Mucosa of descending colon (tissue), 3 donors: ENCODE measurements around the gene TMEM250. TPM values are rescaled to one million over a fixed set of nuclear protein-coding genes. Genes with fewer than 3 reads are reported as not detected.

ENCODE experiments used
- ATAC-seq: fragments of 200-7000 bp; cut with Tn5 transposase; one replicate; pipeline ENCODE4 v1.9.1; 2020; ENCODE audit warnings: mild to moderate bottlenecking, moderate library complexity
- DNase-seq, 3 donors: peaks; one replicate each; pipeline ENCODE4 v3.0.0-alpha.2; 2020
- H3K36me3 ChIP-seq: fragments of 200-600 bp; one replicate; pipeline ENCODE4 v1.8.0; 2021; ENCODE audit warnings: low read depth, mild to moderate bottlenecking
- H3K4me1 ChIP-seq: fragments of 200-600 bp; one replicate; pipeline ENCODE4 v1.8.0; 2021; ENCODE audit warnings: low read depth, mild to moderate bottlenecking
- H3K4me3 ChIP-seq: fragments of 200-600 bp; one replicate; pipeline ENCODE4 v1.8.0; 2021; ENCODE audit warnings: mild to moderate bottlenecking
- H3K9me3 ChIP-seq: fragments of 200-600 bp; one replicate; pipeline ENCODE4 v1.8.0; 2021; ENCODE audit warnings: mild to moderate bottlenecking
- CTCF ChIP-seq: fragments of 200-600 bp; IDR thresholded peaks from one replicate; pipeline ENCODE4 v1.8.0; 2022; ENCODE audit warnings: antibody characterized with exemption, mild to moderate bottlenecking
- intact Hi-C, 2 donors: fragments of 100-400 bp; cut with DNase I in 1 of 2; cut with micrococcal nuclease in 1 of 2; formaldehyde crosslinking; loops; one replicate each; pipeline versions ENCODE4 v1.11.0 to v1.11.1; 2022; cut with DNase I, micrococcal nuclease
- total RNA-seq, 3 donors: library from RNA; stranded (reverse); fragmentation: NEBNext Ultra II Directional in 2 of 3; extraction: Animal tissue kit (Norgen Biotek cat#: 25700) in 2 of 3; gene quantifications; one replicate each; pipeline versions ENCODE4 v1.2.1 to v1.2.4, GENCODE V29; 2021 to 2023
- donor health status: DM: no; HTN: no; CAD: no; lungs with moderate emphysema.
- donor health status: DM: no; HTN: no; CAD: no.
- donor health status: DM: no; HTN: yes; CAD: no.

Gene TMEM250
- total RNA-seq, 3 donors from 2014 or later: 47.4 to 54.1 (median 52.0) TPM

DNA sequence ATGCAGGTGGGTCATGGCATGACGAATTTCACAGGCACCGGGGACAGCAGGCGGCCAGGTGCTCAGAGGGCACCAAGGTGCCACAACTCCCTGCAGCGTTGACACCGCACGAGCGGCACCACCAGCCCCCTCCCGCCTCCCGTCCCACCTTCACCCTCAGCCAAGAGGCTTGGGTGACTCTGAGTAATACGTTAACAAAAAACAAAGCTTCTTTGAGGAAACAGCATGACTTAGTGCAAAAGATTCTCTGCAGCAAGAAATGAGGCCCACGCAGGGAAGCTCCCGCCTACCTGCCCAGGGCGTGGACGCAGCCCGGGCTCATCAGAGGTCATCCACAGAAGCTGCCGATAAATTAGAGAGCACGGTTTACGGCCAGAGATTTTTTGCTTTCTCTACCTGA, 4.1 kb downstream of the TMEM250 start:
- no peak overlapping the region for H3K4me3 ChIP-seq
- H3K9me3 ChIP-seq: no peaks in the 10 kb centered on the region
- peaks cover 22% of the 10 kb centered on the region for H3K4me1 ChIP-seq
- TF ChIP-seq CTCF: no peak
- H3K36me3 ChIP-seq: peaks cover 5% of the 10 kb centered on the region
- intact Hi-C loops: no loop called here
- ATAC-seq: no peak
- no peak for DNase-seq

GRCh38 chr9:136112541-136112940, 6.1 kb downstream of the TMEM250 start:
- ATAC-seq: no peak
- intact Hi-C loops: no loop called here
- peaks cover 5% of the 10 kb centered on the region for H3K36me3 ChIP-seq

DNA sequence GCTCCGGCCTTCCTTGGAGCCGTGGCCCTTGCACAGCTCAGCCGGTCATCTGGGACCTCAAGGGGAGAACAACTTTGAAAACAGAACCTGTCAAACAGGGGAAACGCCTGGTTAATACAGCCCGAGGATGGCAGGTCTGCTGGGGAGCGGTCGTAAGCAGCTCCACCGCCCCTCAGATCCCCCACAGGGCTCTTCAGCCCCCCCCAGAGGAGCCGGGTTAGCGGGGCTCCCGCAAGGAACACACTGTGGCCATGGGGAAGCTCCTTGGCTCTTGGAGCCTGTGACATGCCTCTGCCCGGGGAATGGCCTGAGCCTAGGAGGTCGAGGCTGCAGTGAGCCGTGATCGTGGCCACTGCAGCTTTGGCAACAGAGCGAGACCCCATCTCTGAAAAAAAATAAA, 6.8 kb downstream of the TMEM250 start:
- intact Hi-C loops: no loop called here
- H3K4me3 ChIP-seq: no peak overlapping the region
- no peak for TF ChIP-seq CTCF
- H3K36me3 ChIP-seq: peaks cover 5% of the 10 kb centered on the region
- H3K9me3 ChIP-seq: no peaks in the 10 kb centered on the region
- DNase-seq: no peak
- H3K4me1 ChIP-seq: peaks cover 34% of the 10 kb centered on the region
- no peak for ATAC-seq

More at GRCh38 chr9:136112541-136112940, 6.1 kb downstream of the TMEM250 start:
- no peak for TF ChIP-seq CTCF
- Histone ChIP-seq H3K9me3 (no peaks in the 10 kb centered on the region), H3K4me3 (no peak overlapping the region), H3K4me1 (peaks cover 35% of the 10 kb centered on the region)
- DNase-seq: no peak

DNA sequence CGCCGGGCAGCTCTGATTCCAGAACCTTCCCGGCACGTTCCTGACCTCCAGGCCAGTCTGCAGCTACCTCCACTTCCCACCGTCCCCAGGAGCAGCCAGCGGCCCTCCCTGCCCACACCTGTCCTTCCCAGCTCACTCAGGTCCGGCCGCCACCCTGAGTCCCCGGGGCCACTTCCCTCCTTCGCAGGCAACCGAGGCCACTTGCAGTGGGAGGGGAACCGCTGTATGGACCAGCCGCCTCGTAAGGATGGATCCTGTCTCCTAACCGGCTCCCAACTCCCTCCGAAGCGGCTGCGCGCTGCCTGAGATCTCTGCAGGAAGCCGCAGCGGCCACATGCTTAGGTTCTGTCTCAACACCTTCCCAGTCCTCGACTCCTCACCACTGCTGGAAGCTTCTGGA, 7.5 kb downstream of the TMEM250 start:
- no peak for TF ChIP-seq CTCF
- ATAC-seq (no peak), DNase-seq (no peak)
- Histone ChIP-seq H3K36me3 (peaks cover 5% of the 10 kb centered on the region), H3K4me1 (peaks cover 37% of the 10 kb centered on the region), H3K4me3 (no peak overlapping the region), H3K9me3 (no peaks in the 10 kb centered on the region)
- intact Hi-C loops: no loop called here

DNA sequence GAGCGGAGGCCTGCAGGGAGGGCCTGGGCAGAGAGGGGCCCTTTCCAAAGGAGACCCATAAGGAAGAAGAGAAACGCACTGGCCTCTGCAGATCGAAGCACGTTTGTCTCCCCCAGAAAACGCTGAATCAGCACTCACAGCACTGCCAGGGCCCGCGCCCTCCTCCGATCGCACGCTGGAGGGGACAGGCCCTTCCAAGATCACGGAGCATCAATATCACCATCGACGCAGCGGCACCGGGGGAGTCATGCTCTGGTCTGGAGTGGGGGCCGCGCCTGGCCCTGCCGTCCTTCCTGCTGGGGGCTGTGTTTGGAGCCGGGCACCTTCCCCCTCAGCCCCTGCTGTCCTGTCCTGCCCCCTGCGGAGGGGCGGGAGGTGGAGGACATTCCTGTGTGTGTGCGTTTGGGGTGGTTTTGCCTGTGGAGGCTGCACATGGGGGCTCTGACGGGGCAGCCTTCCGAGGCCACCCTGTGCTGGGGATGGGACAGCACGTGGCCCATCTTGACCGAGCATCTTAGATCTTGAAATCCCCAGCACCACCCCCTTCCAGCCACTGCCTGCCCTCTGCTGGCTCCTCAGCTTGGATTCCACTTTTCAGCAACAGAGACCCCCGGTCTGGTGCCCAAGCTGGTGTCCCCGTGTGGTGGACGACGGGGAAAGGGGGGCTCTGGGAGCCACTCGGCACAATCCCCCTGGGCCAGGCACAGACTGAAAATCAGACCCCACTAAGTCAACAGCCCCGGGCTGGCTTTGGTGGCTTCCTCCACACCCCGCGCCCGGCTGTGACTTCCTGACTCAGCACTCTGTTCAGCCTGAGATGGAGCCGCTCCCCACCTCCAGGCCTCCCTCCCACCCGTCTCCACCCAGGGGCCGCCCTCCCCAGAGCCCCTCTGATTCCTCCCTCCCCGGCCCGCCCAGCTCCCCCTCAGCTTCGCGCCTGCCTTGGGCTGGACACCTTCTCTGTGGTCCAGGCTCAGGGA, 8.3 kb downstream of the TMEM250 start:
- intact Hi-C loops: no loop called here
- ATAC-seq (no peak), DNase-seq (peak in 1 of 3 donors; percentile 62)
- peaks cover 44% of the 10 kb centered on the region for H3K4me1 ChIP-seq
- H3K9me3 ChIP-seq: no peaks in the 10 kb centered on the region
- H3K4me3 ChIP-seq: no peak overlapping the region
- no peak for TF ChIP-seq CTCF
- H3K36me3 ChIP-seq: peaks cover 1% of the 10 kb centered on the region
